ENCODE data around the gene PDHX.

Gene PDHX

DNA sequence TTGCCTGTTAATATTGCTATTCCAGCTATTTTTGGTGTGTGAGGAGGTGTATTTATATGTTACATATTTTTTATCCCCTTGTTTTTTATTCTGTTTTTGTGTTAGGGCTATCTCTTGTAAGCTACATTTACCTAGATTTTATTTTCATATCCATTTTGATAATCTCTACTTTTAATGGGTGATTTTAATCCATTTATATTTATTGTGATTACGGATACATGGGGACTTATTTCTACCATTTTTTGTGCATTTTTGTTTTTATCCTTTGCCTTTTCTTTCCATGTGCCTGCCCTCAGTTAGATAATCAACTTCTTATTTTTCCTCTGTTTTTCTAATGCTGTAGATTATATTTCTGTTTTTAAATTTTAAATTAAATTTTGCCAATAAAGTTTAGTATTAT lies 28.3 kb downstream of the PDHX start:
- Histone ChIP-seq H3K9ac (ENCODE audit: low read depth, low read length, poor library complexity, severe bottlenecking) (no peak overlapping the region), H4K20me1 (ENCODE audit: insufficient read depth, low read length, poor library complexity, severe bottlenecking) (no peaks in the 10 kb centered on the region), H3K9me3 (ENCODE audit: insufficient read depth, low read depth, low read length) (peaks cover 5% of the 10 kb centered on the region; the same call in 1 of the 2 replicates), H3K4me2 (ENCODE audit: low read depth, low read length, poor library complexity, severe bottlenecking) (no peak overlapping the region), H3K79me2 (ENCODE audit: insufficient read depth, low read length) (peaks cover 34% of the 10 kb centered on the region), H3K4me3 (ENCODE audit: low read length, poor library complexity, severe bottlenecking) (no peak overlapping the region), H3K27me3 (ENCODE audit: insufficient read depth, low read length, poor library complexity, severe bottlenecking) (no peaks in the 10 kb centered on the region), H3K9me2 (replicated peaks; ENCODE audit: low read depth, low read length) (no peaks in the 10 kb centered on the region), H2AFZ (ENCODE audit: low read length) (no peak overlapping the region), H3K4me1 (ENCODE audit: insufficient read depth, low read length, poor library complexity, severe bottlenecking) (no peaks in the 10 kb centered on the region), H3K36me3 (ENCODE audit: insufficient read depth, low read length) (no peaks in the 10 kb centered on the region; the same call in 1 of the 2 replicates), H3F3A (ENCODE audit: low read depth) (no peaks in the 10 kb centered on the region)
- TF ChIP-seq, protein P1, sequence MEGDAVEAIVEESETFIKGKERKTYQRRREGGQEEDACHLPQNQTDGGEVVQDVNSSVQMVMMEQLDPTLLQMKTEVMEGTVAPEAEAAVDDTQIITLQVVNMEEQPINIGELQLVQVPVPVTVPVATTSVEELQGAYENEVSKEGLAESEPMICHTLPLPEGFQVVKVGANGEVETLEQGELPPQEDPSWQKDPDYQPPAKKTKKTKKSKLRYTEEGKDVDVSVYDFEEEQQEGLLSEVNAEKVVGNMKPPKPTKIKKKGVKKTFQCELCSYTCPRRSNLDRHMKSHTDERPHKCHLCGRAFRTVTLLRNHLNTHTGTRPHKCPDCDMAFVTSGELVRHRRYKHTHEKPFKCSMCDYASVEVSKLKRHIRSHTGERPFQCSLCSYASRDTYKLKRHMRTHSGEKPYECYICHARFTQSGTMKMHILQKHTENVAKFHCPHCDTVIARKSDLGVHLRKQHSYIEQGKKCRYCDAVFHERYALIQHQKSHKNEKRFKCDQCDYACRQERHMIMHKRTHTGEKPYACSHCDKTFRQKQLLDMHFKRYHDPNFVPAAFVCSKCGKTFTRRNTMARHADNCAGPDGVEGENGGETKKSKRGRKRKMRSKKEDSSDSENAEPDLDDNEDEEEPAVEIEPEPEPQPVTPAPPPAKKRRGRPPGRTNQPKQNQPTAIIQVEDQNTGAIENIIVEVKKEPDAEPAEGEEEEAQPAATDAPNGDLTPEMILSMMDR (conservative IDR thresholded peaks at IDR 0.05; ENCODE audit: low read length): no peak
- TF ChIP-seq EZH2phosphoT487 (IDR thresholded peaks at IDR 0.05; ENCODE audit: borderline replicate concordance): no peak

DNA sequence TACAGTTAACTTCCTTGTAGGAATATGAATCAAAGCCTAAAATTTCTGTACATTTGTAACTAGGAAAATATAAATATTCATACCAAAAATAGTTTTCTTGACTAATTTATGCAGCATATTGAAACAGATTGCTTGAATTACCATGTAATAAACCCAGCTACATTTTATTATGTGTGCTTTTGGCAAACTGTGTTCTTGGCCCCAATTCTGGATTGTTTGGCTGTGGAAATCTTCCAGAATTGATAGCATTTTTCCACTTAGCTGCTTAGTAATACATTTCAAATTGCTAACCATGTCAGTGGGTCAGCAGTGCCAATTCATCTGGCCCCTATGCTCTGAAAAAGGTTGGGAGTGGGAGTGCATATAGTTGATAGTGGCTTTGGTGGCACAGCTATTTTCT lies 32.3 kb downstream of the PDHX start:
- H3K9me3 ChIP-seq (ENCODE audit: insufficient read depth, low read depth, low read length): peaks cover 5% of the 10 kb centered on the region; the same call in 1 of the 2 replicates

DNA sequence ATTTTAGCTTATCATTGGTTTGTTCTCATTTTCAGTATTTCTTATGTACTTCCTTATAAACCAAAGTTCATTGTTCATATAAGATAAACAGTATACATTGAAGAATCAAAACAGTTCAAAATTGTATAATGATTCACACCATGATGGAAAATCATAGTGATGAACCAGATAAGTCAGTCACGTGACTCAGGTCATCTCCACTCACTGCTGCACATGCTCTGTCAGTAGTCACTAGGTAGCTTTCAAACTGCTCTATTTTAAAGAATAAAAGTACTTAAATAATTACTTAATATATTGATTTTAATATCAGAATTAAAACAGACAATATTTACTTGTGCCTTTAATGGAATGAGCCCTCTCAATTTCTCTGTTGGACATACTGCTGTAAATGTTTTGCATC lies 37.5 kb downstream of the PDHX start:
- Histone ChIP-seq H3F3A (ENCODE audit: low read depth) (no peaks in the 10 kb centered on the region), H4K20me1 (ENCODE audit: insufficient read depth, low read length, poor library complexity, severe bottlenecking) (no peaks in the 10 kb centered on the region), H3K4me1 (ENCODE audit: insufficient read depth, low read length, poor library complexity, severe bottlenecking) (no peaks in the 10 kb centered on the region), H3K36me3 (ENCODE audit: insufficient read depth, low read length) (peaks cover 4% of the 10 kb centered on the region; the same call in 1 of the 2 replicates), H3K9me3 (ENCODE audit: insufficient read depth, low read depth, low read length) (no peaks in the 10 kb centered on the region), H2AFZ (ENCODE audit: low read length) (no peak overlapping the region), H3K4me3 (ENCODE audit: low read length, poor library complexity, severe bottlenecking) (no peak overlapping the region), H3K79me2 (ENCODE audit: insufficient read depth, low read length) (no peaks in the 10 kb centered on the region), H3K9ac (ENCODE audit: low read depth, low read length, poor library complexity, severe bottlenecking) (no peak overlapping the region), H3K27me3 (ENCODE audit: insufficient read depth, low read length, poor library complexity, severe bottlenecking) (no peaks in the 10 kb centered on the region), H3K4me2 (ENCODE audit: low read depth, low read length, poor library complexity, severe bottlenecking) (no peak overlapping the region), H3K9me2 (replicated peaks; ENCODE audit: low read depth, low read length) (no peaks in the 10 kb centered on the region)
- TF ChIP-seq EZH2phosphoT487 (IDR thresholded peaks at IDR 0.05; ENCODE audit: borderline replicate concordance): no peak
- TF ChIP-seq, protein P1 (conservative IDR thresholded peaks at IDR 0.05; ENCODE audit: low read length): no peak

More for the DNA sequence above, 32.3 kb downstream of the PDHX start:
- H4K20me1 ChIP-seq (ENCODE audit: insufficient read depth, low read length, poor library complexity, severe bottlenecking): no peaks in the 10 kb centered on the region
- no peak overlapping the region for H3K4me2 ChIP-seq (ENCODE audit: low read depth, low read length, poor library complexity, severe bottlenecking)
- H3K79me2 ChIP-seq (ENCODE audit: insufficient read depth, low read length): peaks cover 14% of the 10 kb centered on the region; the same call in 1 of the 2 replicates
- no peak overlapping the region for H3K4me3 ChIP-seq (ENCODE audit: low read length, poor library complexity, severe bottlenecking)
- H3K36me3 ChIP-seq (ENCODE audit: insufficient read depth, low read length): no peaks in the 10 kb centered on the region; the same call in 1 of the 2 replicates
- H3K9me2 ChIP-seq (replicated peaks; ENCODE audit: low read depth, low read length): no peaks in the 10 kb centered on the region
- no peak overlapping the region for H2AFZ ChIP-seq (ENCODE audit: low read length)
- H3K9ac ChIP-seq (ENCODE audit: low read depth, low read length, poor library complexity, severe bottlenecking): no peak overlapping the region
- no peaks in the 10 kb centered on the region for H3K4me1 ChIP-seq (ENCODE audit: insufficient read depth, low read length, poor library complexity, severe bottlenecking)
- TF ChIP-seq, protein P1 (conservative IDR thresholded peaks at IDR 0.05; ENCODE audit: low read length): no peak
- no peak for TF ChIP-seq EZH2phosphoT487 (IDR thresholded peaks at IDR 0.05; ENCODE audit: borderline replicate concordance)
- no peaks in the 10 kb centered on the region for H3K27me3 ChIP-seq (ENCODE audit: insufficient read depth, low read length, poor library complexity, severe bottlenecking)
- H3F3A ChIP-seq (ENCODE audit: low read depth): no peaks in the 10 kb centered on the region

Measured in Loucy (cell line).